Epithelial cell of proximal tubule (primary cell): ENCODE data around the gene STRBP. TPM values are rescaled to one million over a fixed set of nuclear protein-coding genes. Genes with fewer than 3 reads are reported as not detected.

Source experiments
- DNase-seq: peaks from one replicate; pipeline ENCODE4 v3.0.0-alpha.2; 2011; ENCODE audit warnings: low read depth
- H3K4me3 ChIP-seq: 2 replicates; pipeline ENCODE4 v1.5.1; 2011; ENCODE audit warnings: low read depth, mild to moderate bottlenecking, low read length
- CTCF ChIP-seq: conservative IDR thresholded peaks from 2 replicates; pipeline ENCODE4 v1.5.1; 2012; ENCODE audit warnings: low read depth, mild to moderate bottlenecking, low read length
- total RNA-seq: library from RNA; depleted of rRNA; stranded (reverse); fragments of >200 nt; gene quantifications from 2 replicates; pipeline ENCODE4 v1.2.3, GENCODE V29; 2015

STRBP gene
- total RNA-seq, 1 donor from 2014 or later, result 18.2 TPM

DNA sequence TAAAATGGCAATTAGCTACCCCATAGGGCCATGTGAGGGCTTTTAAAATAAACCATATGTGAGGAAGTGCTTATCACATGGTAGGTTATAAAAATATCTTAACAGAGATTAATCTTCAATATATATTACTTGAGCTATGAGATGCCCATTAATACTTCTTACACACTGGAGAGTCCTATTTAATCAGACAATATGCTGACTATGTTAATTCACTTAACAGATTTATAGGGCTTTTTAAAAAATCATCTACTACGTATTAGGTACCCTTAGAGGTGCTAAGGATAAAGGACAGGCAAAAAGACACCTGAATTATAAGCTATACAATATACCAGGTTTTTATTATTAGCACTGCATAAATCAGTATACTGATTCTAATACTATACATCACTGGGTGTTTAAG, 102.6 kb downstream of the STRBP start:
- no peak overlapping the region for H3K4me3 ChIP-seq
- no peak for TF ChIP-seq CTCF
- no peak for DNase-seq

DNA sequence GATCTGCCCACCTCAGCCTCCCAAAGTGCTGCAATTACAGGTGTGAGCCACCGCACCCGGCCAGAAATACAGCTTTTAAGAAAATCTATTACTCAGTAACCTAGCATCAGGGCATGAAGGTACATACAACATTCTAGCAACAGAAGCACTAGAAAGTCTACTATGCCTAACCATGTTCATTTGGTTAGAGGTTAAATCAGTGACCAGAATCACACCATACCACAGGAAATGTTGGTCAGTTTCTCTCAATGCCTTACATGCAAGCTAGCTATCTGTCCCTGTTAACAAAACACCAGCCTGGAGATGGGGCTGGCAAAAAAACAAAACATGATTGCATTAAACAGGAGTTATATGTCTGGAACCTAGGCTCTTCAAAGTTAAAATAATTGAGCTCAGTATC, 104.1 kb downstream of the STRBP start:
- H3K4me3 ChIP-seq, result no peak overlapping the region
- TF ChIP-seq CTCF, result no peak
- no peak for DNase-seq

DNA sequence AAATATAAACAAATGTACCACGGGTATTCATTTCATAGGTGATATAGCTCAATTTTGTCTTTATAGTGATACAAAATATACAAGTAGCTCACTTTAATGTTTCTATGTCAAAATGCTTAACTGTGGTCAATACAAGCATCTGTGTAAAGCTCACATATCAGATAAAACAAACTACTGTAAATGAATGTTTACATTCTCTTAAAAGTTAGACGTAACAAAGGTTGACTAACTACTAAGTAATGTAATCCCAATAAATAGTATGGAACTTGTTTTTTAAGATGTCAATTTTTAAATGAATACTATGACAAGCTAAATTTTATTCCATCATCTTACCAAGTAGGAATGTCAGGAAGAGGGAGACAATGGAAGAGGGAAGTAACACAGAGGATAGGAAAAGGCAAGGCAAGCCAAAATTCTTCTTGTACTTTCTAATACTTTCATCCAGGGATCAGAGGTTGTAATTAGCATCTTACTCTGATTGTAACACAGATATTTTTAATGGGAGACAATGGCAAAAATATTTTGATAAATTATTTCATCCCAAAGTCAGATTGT, 105.5 kb downstream of the STRBP start:
- TF ChIP-seq CTCF, result no peak
- DNase-seq, result no peak
- no peak overlapping the region for H3K4me3 ChIP-seq

DNA sequence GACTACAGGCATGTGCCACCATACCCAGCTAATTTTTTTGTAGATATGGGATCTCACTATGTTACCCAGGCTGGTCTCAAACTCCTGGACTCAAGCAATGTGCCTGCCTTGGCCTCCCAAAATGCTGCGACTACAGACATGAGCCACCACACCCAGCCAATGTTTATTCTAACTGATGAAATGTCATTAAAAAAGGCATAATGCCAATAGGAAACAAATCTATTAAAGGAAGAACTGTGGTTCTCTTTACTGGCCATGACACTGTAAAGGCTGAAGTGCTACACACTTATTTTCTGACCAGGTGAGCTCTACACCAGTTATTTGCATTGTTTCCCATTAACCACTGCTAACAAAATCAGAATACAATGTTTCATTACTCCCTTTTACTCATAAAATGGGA, 106.0 kb downstream of the STRBP start:
- no peak for TF ChIP-seq CTCF
- no peak overlapping the region for H3K4me3 ChIP-seq

GRCh38 chr9:123157221-123157620, 111.2 kb downstream of the STRBP start:
- no peak for TF ChIP-seq CTCF
- H3K4me3 ChIP-seq, result no peak overlapping the region
- no peak for DNase-seq

More for the DNA sequence above, 106.0 kb downstream of the STRBP start:
- DNase-seq, result no peak

DNA sequence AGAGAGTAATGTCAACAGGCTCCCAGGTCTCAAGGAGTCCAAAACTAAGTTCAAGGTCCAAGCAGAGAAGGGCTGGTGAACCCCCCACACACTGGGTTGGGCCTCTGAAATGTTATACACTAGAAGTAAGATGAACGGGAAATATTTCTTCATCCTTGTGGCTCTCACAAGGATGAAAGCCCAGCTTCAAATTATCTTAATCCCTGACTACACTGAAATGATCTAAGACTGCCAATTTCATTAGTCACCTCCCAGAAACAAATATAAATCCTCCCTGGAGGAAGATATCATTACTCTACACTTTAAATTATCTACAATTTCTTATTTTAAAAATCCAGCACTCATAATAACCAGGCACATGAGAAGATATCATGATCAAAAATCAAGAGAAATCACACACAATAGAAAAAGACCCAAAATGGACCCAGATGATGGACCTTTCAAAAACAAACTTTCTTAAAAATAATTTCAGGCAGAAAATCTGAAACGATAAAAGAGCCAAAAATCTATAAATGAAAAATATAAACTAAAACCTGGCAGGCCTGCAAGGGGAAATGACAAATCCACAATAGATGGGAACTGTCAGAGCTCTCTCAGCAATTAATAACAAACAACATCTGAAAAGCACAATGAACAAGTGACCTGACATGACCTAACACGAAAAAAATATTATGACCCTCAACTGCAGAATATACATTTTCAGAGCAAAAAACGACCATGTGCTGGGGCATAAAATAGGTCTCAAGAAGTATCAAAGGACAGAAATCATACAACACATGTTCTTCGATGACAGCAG, 117.5 kb downstream of the STRBP start:
- no peak for DNase-seq
- no peak overlapping the region for H3K4me3 ChIP-seq
- no peak for TF ChIP-seq CTCF

DNA sequence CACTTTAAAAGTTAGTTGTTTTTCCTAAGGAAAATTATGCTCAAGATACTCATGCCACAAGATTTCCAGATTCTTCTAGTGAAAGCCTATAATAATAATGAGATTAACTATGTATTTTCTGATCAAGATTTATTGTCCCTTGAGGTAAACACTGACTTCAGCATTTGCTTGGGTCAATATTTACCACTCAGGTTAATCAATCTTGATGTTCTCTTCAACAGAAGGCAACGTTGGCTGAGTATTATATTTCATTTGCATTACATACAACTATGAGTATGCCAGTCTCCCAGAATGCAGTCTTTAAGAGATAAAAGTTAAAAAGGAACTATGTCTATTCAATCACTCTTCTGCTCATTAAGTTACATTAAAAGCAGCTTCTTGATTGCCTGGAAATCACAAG, 119.3 kb downstream of the STRBP start:
- DNase-seq, result no peak
- H3K4me3 ChIP-seq, result no peak overlapping the region
- TF ChIP-seq CTCF, result no peak
